ENCODE results near the gene ERC1. TPM values are rescaled to one million over a fixed set of nuclear protein-coding genes. Genes with fewer than 3 reads are reported as not detected.

The ERC1 gene
- total RNA-seq, 1 donor from 2014 or later = 79.5 TPM

GRCh38 chr12:1065629-1066028 is 74.6 kb downstream of the ERC1 start:
- H3K27ac Mint-ChIP-seq (ENCODE audit: unreplicated experiment) = no peak overlapping the region
- TF ChIP-seq, protein P1, sequence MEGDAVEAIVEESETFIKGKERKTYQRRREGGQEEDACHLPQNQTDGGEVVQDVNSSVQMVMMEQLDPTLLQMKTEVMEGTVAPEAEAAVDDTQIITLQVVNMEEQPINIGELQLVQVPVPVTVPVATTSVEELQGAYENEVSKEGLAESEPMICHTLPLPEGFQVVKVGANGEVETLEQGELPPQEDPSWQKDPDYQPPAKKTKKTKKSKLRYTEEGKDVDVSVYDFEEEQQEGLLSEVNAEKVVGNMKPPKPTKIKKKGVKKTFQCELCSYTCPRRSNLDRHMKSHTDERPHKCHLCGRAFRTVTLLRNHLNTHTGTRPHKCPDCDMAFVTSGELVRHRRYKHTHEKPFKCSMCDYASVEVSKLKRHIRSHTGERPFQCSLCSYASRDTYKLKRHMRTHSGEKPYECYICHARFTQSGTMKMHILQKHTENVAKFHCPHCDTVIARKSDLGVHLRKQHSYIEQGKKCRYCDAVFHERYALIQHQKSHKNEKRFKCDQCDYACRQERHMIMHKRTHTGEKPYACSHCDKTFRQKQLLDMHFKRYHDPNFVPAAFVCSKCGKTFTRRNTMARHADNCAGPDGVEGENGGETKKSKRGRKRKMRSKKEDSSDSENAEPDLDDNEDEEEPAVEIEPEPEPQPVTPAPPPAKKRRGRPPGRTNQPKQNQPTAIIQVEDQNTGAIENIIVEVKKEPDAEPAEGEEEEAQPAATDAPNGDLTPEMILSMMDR (IDR thresholded peaks at IDR 0.05) = no peak
- peaks cover 10% of the 10 kb centered on the region for H3K9me3 Mint-ChIP-seq (ENCODE audit: unreplicated experiment)
- H3K4me3 Mint-ChIP-seq (ENCODE audit: unreplicated experiment) = no peak overlapping the region
- H3K27me3 Mint-ChIP-seq (ENCODE audit: unreplicated experiment) = no peaks in the 10 kb centered on the region
- peaks cover 9% of the 10 kb centered on the region for H3K4me1 Mint-ChIP-seq (ENCODE audit: unreplicated experiment)
- H3K36me3 Mint-ChIP-seq (ENCODE audit: unreplicated experiment) = peaks cover 19% of the 10 kb centered on the region
- DNase-seq (ENCODE audit: extremely low spot score, unreplicated experiment) = no peak

- H3K4me1 Mint-ChIP-seq (ENCODE audit: unreplicated experiment) = peaks cover 11% of the 10 kb centered on the region
- no peaks in the 10 kb centered on the region for H3K27me3 Mint-ChIP-seq (ENCODE audit: unreplicated experiment)
- no peak overlapping the region for H3K27ac Mint-ChIP-seq (ENCODE audit: unreplicated experiment)
- H3K9me3 Mint-ChIP-seq (ENCODE audit: unreplicated experiment) = no peaks in the 10 kb centered on the region
- H3K36me3 Mint-ChIP-seq (ENCODE audit: unreplicated experiment) = no peaks in the 10 kb centered on the region
- TF ChIP-seq, protein P1 (IDR thresholded peaks at IDR 0.05) = no peak
- DNase-seq (ENCODE audit: extremely low spot score, unreplicated experiment) = no peak
- no peak overlapping the region for H3K4me3 Mint-ChIP-seq (ENCODE audit: unreplicated experiment)
These were observed 78.8 kb downstream of the ERC1 start for GRCh38 chr12:1069846-1070245.

GRCh38 chr12:1071182-1071581 is 80.2 kb downstream of the ERC1 start:
- no peak overlapping the region for H3K4me3 Mint-ChIP-seq (ENCODE audit: unreplicated experiment)
- H3K27me3 Mint-ChIP-seq (ENCODE audit: unreplicated experiment) = no peaks in the 10 kb centered on the region
- peaks cover 13% of the 10 kb centered on the region for H3K4me1 Mint-ChIP-seq (ENCODE audit: unreplicated experiment)
- no peak overlapping the region for H3K27ac Mint-ChIP-seq (ENCODE audit: unreplicated experiment)
- no peaks in the 10 kb centered on the region for H3K9me3 Mint-ChIP-seq (ENCODE audit: unreplicated experiment)
- DNase-seq (ENCODE audit: extremely low spot score, unreplicated experiment) = no peak
- H3K36me3 Mint-ChIP-seq (ENCODE audit: unreplicated experiment) = no peaks in the 10 kb centered on the region
- TF ChIP-seq, protein P1 (IDR thresholded peaks at IDR 0.05) = no peak

- Mint-ChIP-seq H3K4me3 (ENCODE audit: unreplicated experiment) (no peak overlapping the region), H3K27me3 (ENCODE audit: unreplicated experiment) (no peaks in the 10 kb centered on the region), H3K4me1 (ENCODE audit: unreplicated experiment) (peaks cover 17% of the 10 kb centered on the region), H3K9me3 (ENCODE audit: unreplicated experiment) (no peaks in the 10 kb centered on the region), H3K36me3 (ENCODE audit: unreplicated experiment) (no peaks in the 10 kb centered on the region), H3K27ac (ENCODE audit: unreplicated experiment) (no peak overlapping the region)
- DNase-seq (ENCODE audit: extremely low spot score, unreplicated experiment) = no peak
- TF ChIP-seq, protein P1 (IDR thresholded peaks at IDR 0.05) = no peak
These were observed 82.6 kb downstream of the ERC1 start for GRCh38 chr12:1073652-1074051.

- DNase-seq (ENCODE audit: extremely low spot score, unreplicated experiment) = no peak
- TF ChIP-seq, protein P1 (IDR thresholded peaks at IDR 0.05) = no peak
- Mint-ChIP-seq H3K9me3 (ENCODE audit: unreplicated experiment) (no peaks in the 10 kb centered on the region), H3K36me3 (ENCODE audit: unreplicated experiment) (no peaks in the 10 kb centered on the region), H3K27ac (ENCODE audit: unreplicated experiment) (no peak overlapping the region), H3K27me3 (ENCODE audit: unreplicated experiment) (no peaks in the 10 kb centered on the region), H3K4me3 (ENCODE audit: unreplicated experiment) (no peak overlapping the region), H3K4me1 (ENCODE audit: unreplicated experiment) (peaks cover 14% of the 10 kb centered on the region)
These were observed 86.2 kb downstream of the ERC1 start for GRCh38 chr12:1077036-1077803.
